ENCODE results near the gene TNNI3K. TPM values are rescaled to one million over a fixed set of nuclear protein-coding genes. Genes with fewer than 3 reads are reported as not detected.

The TNNI3K gene
- total RNA-seq, 2 donors from 2014 or later: 0.50 TPM; not detected in 1

GRCh38 chr1:74592580-74593355, 357.6 kb downstream of the TNNI3K start:
- H3K9me3 ChIP-seq (ENCODE audit: control insufficient read depth, low read length, poor library complexity, severe bottlenecking): peaks cover 2% of the 10 kb centered on the region
- Mint-ChIP-seq H3K4me1 (no peaks in the 10 kb centered on the region), H3K36me3 (ENCODE audit: low read depth) (no peaks in the 10 kb centered on the region), H3K4me3 (no peak overlapping the region), H3K27me3 (peaks cover 14% of the 10 kb centered on the region), H3K27ac (no peak overlapping the region)
- ATAC-seq (no peak), DNase-seq (no peak)

Other genes with a start within 250 kb of the TNNI3K start
- gene LRRIQ3, start 37.2 kb upstream of the TNNI3K start, total RNA-seq: under 1 TPM; 0.34 to 0.85 TPM
- gene FPGT, start 37.1 kb upstream of the TNNI3K start, total RNA-seq: 1 to 10 TPM; 3.2 to 5.2 TPM